ENCODE measurements around the gene CRY1.

DNA sequence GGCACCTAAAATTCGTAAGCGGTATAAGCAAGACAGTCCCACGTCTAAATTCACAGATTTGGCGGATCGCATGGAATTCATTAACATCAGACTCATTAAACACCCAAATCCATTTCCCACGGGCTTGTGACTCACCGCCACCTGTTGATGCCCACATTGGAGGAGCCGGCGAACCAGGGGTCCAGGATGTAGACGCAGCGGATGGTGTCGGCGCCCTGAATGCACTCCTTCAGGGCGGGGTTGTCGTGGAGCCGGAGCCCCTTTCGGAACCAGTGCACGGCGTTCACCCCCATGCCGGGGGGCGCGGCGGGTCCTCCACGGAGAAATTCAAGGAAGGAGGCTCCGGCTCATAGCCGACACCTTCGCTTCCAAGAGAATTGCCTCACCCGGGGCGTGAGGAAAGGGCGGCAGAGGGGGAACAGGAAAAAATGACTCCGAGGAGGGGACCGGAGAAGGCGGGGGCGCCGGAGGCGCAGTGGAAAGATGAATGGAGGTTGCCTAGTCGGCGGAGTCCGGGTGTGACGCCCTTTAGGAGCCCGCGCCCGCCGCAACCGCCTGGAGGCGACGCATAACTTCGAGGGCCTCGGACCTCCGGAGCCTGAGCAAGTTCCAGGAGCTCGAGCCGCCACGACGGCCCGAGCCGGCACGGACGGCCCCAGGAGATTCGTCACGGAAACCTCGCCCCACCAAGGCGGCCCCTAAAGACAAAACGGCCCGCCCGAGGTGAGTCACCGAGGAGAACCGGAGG lies 506 bp downstream of the CRY1 start:
- TF ChIP-seq, protein P1, sequence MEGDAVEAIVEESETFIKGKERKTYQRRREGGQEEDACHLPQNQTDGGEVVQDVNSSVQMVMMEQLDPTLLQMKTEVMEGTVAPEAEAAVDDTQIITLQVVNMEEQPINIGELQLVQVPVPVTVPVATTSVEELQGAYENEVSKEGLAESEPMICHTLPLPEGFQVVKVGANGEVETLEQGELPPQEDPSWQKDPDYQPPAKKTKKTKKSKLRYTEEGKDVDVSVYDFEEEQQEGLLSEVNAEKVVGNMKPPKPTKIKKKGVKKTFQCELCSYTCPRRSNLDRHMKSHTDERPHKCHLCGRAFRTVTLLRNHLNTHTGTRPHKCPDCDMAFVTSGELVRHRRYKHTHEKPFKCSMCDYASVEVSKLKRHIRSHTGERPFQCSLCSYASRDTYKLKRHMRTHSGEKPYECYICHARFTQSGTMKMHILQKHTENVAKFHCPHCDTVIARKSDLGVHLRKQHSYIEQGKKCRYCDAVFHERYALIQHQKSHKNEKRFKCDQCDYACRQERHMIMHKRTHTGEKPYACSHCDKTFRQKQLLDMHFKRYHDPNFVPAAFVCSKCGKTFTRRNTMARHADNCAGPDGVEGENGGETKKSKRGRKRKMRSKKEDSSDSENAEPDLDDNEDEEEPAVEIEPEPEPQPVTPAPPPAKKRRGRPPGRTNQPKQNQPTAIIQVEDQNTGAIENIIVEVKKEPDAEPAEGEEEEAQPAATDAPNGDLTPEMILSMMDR (IDR thresholded peaks at IDR 0.05; ENCODE audit: low read depth, low read length): no peak
- no peak for TF ChIP-seq POLR2A (IDR thresholded peaks at IDR 0.05; ENCODE audit: extremely low read depth, insufficient read length)

All from NB4 (cell line).